Choroid plexus epithelial cell (primary cell): ENCODE measurements around the gene TLCD2.

Source experiments
- DNase-seq: peaks from one replicate; pipeline ENCODE4 v3.0.0-alpha.2; 2010; ENCODE audit warnings: low read depth
- H3K4me3 ChIP-seq: 2 replicates; pipeline ENCODE4 v1.5.1; 2011; ENCODE audit warnings: low read depth, mild to moderate bottlenecking, control low read depth, low read length, moderate library complexity
- CTCF ChIP-seq: conservative IDR thresholded peaks from 2 replicates; pipeline ENCODE4 v1.5.1; 2011; ENCODE audit warnings: low read depth, mild to moderate bottlenecking, control low read depth, inconsistent platforms, low read length, moderate library complexity

Gene TLCD2

GRCh38 chr17:1709971-1710806 lies at the start of gene TLCD2:
Gene TLCD2 (minus strand): TSS chr17:1710377. CDS start chr17:1710242, 135 bp downstream.
- peak within 1 kb of the TSS; percentile 65 for H3K4me3 ChIP-seq
- TF ChIP-seq CTCF: no peak

GRCh38 chr17:1759529-1759928 lies 49.4 kb upstream of the TLCD2 start:
- no peak for DNase-seq
- no peak overlapping the region for H3K4me3 ChIP-seq
- no peak for TF ChIP-seq CTCF

More at GRCh38 chr17:1709971-1710806, at the start of gene TLCD2:
- DNase-seq: peak; percentile 66

- no peak overlapping the region for H3K4me3 ChIP-seq
- no peak for DNase-seq
- no peak for TF ChIP-seq CTCF
These were observed 48.6 kb upstream of the TLCD2 start for GRCh38 chr17:1758807-1759206.

- no peak for TF ChIP-seq CTCF
- no peak overlapping the region for H3K4me3 ChIP-seq
- no peak for DNase-seq
These were observed 45.7 kb upstream of the TLCD2 start for GRCh38 chr17:1755827-1756262.

- DNase-seq: no peak
- H3K4me3 ChIP-seq: no peak overlapping the region
- TF ChIP-seq CTCF: no peak
These were observed 45.2 kb upstream of the TLCD2 start for GRCh38 chr17:1755252-1755826.

GRCh38 chr17:1754430-1755112 lies 44.4 kb upstream of the TLCD2 start:
- no peak for DNase-seq
- no peak for TF ChIP-seq CTCF

More at GRCh38 chr17:1754430-1755112, 44.4 kb upstream of the TLCD2 start:
- no peak overlapping the region for H3K4me3 ChIP-seq
